SK-N-SH (cell line): ENCODE data around the gene ZNF592. TPM values are rescaled to one million over a fixed set of nuclear protein-coding genes. Genes with fewer than 3 reads are reported as not detected.

Experiments
- CTCF ChIA-PET: fragments of 300-600, 350-600 bp; formaldehyde crosslinking; extraction: SDS; loops from one replicate; lab custom pipeline; 2021; lab: Yijun Ruan, JAX
- POLR2A ChIA-PET: fragments of 350-600 bp; sonication (Branson Sonifier 250); formaldehyde crosslinking; extraction: SDS; loops from one replicate; lab custom pipeline; 2020; ENCODE audit warnings: antibody characterized with exemption, inconsistent platforms; lab: Yijun Ruan, JAX
- DNase-seq: peaks from one replicate; pipeline ENCODE4 v3.0.0; 2012
- H2AFZ ChIP-seq: fragments of 200-600 bp; sonication (generic); 2 replicates; pipeline ENCODE4 v1.8.1; 2016; ENCODE audit warnings: antibody characterized with exemption, mild to moderate bottlenecking, low read depth
- H3F3A ChIP-seq: fragments of 200-600 bp; sonication (generic); replicated peaks from 2 replicates; pipeline ENCODE3; 2016; ENCODE audit warnings: antibody characterized with exemption, mild to moderate bottlenecking; ENCODE audit not compliant: insufficient read depth
- H3K27ac ChIP-seq, 2 experiments: fragments of 200-500 bp in 1 of 2; fragments of 200-600 bp in 1 of 2; sonication (Bioruptor generic) in 1 of 2; sonication (generic), shearing (Covaris generic) in 1 of 2; 2 replicates each; pipeline versions ENCODE4 v1.5.1 to v1.6.1; 2014 to 2016; ENCODE audit warnings: low read depth in 2 of 2, inconsistent platforms in 1 of 2, low read length in 1 of 2, mild to moderate bottlenecking in 1 of 2, mixed read lengths in 1 of 2
- H3K27me3 ChIP-seq: fragments of 200-600 bp; sonication (generic), shearing (Covaris generic); 2 replicates; pipeline ENCODE4 v1.6.1; 2016; ENCODE audit warnings: mixed run types; ENCODE audit not compliant: insufficient read depth
- H3K36me3 ChIP-seq, 2 experiments: fragments of 200-500 bp in 1 of 2; fragments of 200-600 bp in 1 of 2; sonication (Bioruptor generic) in 1 of 2; sonication (generic) in 1 of 2; replicated peaks in 1 of 2; 2 replicates each; pipeline versions ENCODE3 to v1.5.1; 2014 to 2016; ENCODE audit warnings: low read length in 1 of 2, mild to moderate bottlenecking in 1 of 2; ENCODE audit not compliant: insufficient read depth in 2 of 2, control insufficient read depth in 1 of 2
- H3K4me1 ChIP-seq, 2 experiments: fragments of 200-500 bp in 1 of 2; fragments of 200-600 bp in 1 of 2; sonication (Bioruptor generic) in 1 of 2; sonication (generic), shearing (Covaris generic) in 1 of 2; 2 replicates each; pipeline versions ENCODE4 v1.5.1 to v1.6.1; 2014 to 2016; ENCODE audit warnings: low read depth in 1 of 2, low read length in 1 of 2, mixed run types in 1 of 2; ENCODE audit not compliant: insufficient read depth in 2 of 2, control insufficient read depth in 1 of 2
- H3K4me2 ChIP-seq: fragments of 200-600 bp; sonication (generic), shearing (Covaris generic); 2 replicates; pipeline ENCODE4 v1.6.1; 2017; ENCODE audit warnings: mixed run types
- H3K4me3 ChIP-seq, 2 experiments: fragments of 200-500 bp in 1 of 2; fragments of 200-600 bp in 1 of 2; sonication (Bioruptor generic) in 1 of 2; sonication (generic), shearing (Covaris generic) in 1 of 2; 2 replicates each; pipeline versions ENCODE4 v1.5.1 to v1.8.1; 2014 to 2016; ENCODE audit warnings: low read depth in 2 of 2, inconsistent platforms in 1 of 2, low read length in 1 of 2, mild to moderate bottlenecking in 1 of 2, mixed read lengths in 1 of 2, moderate library complexity in 1 of 2
- H3K79me2 ChIP-seq: fragments of 200-600 bp; sonication (generic); 2 replicates; pipeline ENCODE4 v1.8.1; 2017; ENCODE audit warnings: mild to moderate bottlenecking; ENCODE audit not compliant: insufficient read depth
- H3K9ac ChIP-seq: fragments of 200-600 bp; sonication (generic); 2 replicates; pipeline ENCODE4 v1.6.1; 2017; ENCODE audit warnings: mixed run types
- H3K9me2 ChIP-seq: fragments of 200-600 bp; sonication (generic); 2 replicates; pipeline ENCODE4 v1.6.1; 2017; ENCODE audit warnings: mixed run types
- H3K9me3 ChIP-seq: fragments of 200-600 bp; sonication (generic); 2 replicates; pipeline ENCODE4 v1.6.1; 2017; ENCODE audit warnings: mixed run types, mild to moderate bottlenecking, moderate library complexity
- H4K20me1 ChIP-seq: fragments of 200-600 bp; sonication (generic); 2 replicates; pipeline ENCODE4 v1.6.1; 2017; ENCODE audit warnings: mild to moderate bottlenecking, mixed run types; ENCODE audit not compliant: insufficient read depth
- CHD2 ChIP-seq: fragments of 150-350 bp; IDR thresholded peaks from 2 replicates; pipeline ENCODE4 v1.6.1; 2018; ENCODE audit warnings: low read length; ENCODE audit not compliant: partially characterized antibody
- CTCF ChIP-seq: fragments of 200-600 bp; sonication (generic); IDR thresholded peaks from 2 replicates; pipeline ENCODE4 v1.6.1; 2017; ENCODE audit warnings: antibody characterized with exemption, mild to moderate bottlenecking, moderate library complexity
- ELF1 ChIP-seq: IDR thresholded peaks from 2 replicates; pipeline ENCODE4 v1.4.0; 2012
- EP300 ChIP-seq, 2 experiments: IDR thresholded peaks; 2 replicates each; pipeline versions ENCODE4 v1.4.0 to v1.6.1; 2012; ENCODE audit warnings: borderline replicate concordance in 1 of 2, low read depth in 1 of 2, low read length in 1 of 2
- FOSL2 ChIP-seq: IDR thresholded peaks from 2 replicates; pipeline ENCODE4 v1.4.0; 2012; ENCODE audit warnings: low read depth, mild to moderate bottlenecking, moderate library complexity, borderline replicate concordance
- FOXJ3 ChIP-seq: sonication (generic); formaldehyde crosslinking; IDR thresholded peaks from 2 replicates; pipeline ENCODE4 v1.5.1; 2020; ENCODE audit warnings: mild to moderate bottlenecking, missing genetic modification reagents
- GABPA ChIP-seq: IDR thresholded peaks from 2 replicates; pipeline ENCODE4 v1.4.0; 2012; ENCODE audit warnings: low read depth, mild to moderate bottlenecking
- GATA2 ChIP-seq: sonication (generic); formaldehyde crosslinking; IDR thresholded peaks from 2 replicates; pipeline ENCODE4 v1.5.0; 2020; ENCODE audit warnings: mild to moderate bottlenecking, missing genetic modification reagents
- IRF3 ChIP-seq: fragments of 150-350 bp; IDR thresholded peaks from 2 replicates; pipeline ENCODE4 v1.6.1; 2016; ENCODE audit warnings: mild to moderate bottlenecking, low read depth, low read length
- JUND ChIP-seq: IDR thresholded peaks from 2 replicates; pipeline ENCODE4 v1.4.0; 2012
- MAX ChIP-seq: IDR thresholded peaks from 2 replicates; pipeline ENCODE4 v1.4.0; 2012; ENCODE audit warnings: low read depth
- MEF2A ChIP-seq: IDR thresholded peaks from 2 replicates; pipeline ENCODE4 v1.4.0; 2012; ENCODE audit warnings: low read depth, borderline replicate concordance
- RAD21 ChIP-seq: IDR thresholded peaks from 2 replicates; pipeline ENCODE4 v1.6.1; 2012; ENCODE audit warnings: mild to moderate bottlenecking, low read length
- RFX5 ChIP-seq: IDR thresholded peaks from 2 replicates; pipeline ENCODE4 v1.6.1; 2012; ENCODE audit warnings: mild to moderate bottlenecking, improper control_type of control experiment, low read length
- RXRA ChIP-seq: IDR thresholded peaks from 2 replicates; pipeline ENCODE4 v1.4.0; 2012; ENCODE audit warnings: low read depth, mild to moderate bottlenecking, borderline replicate concordance
- SMC3 ChIP-seq: IDR thresholded peaks from 2 replicates; pipeline ENCODE4 v1.6.1; 2012; ENCODE audit warnings: low read depth, low read length, improper control_type of control experiment
- TCF12 ChIP-seq: IDR thresholded peaks from 2 replicates; pipeline ENCODE4 v1.4.0; 2012
- TEAD4 ChIP-seq: IDR thresholded peaks from 2 replicates; pipeline ENCODE4 v1.4.0; 2012; ENCODE audit warnings: mild to moderate bottlenecking, borderline replicate concordance; ENCODE audit not compliant: insufficient read depth
- USF2 ChIP-seq: fragments of 150-350 bp; IDR thresholded peaks from 2 replicates; pipeline ENCODE4 v1.6.1; 2017; ENCODE audit warnings: antibody characterized with exemption, low read length, low read depth, borderline replicate concordance
- WGBS: methylation state at CpG from one replicate; pipeline ENCODE4 v1.1.6; 2017; ENCODE audit warnings: low lambda C conversion rate; 5-methylcytosine and 5-hydroxymethylcytosine counted together
- polyA plus RNA-seq, 3 experiments: library from polyadenylated mRNA; depleted of rRNA; stranded (reverse); fragments of >200 nt; gene quantifications; 2 replicates each; pipeline ENCODE4 v1.2.3, GENCODE V29; 2012

ZNF592 gene
- polyA plus RNA-seq, 1 of the 3 experiments (the other 2 are of a cell fraction), result 8.0 TPM

GRCh38 chr15:84778194-84778593 lies 29.8 kb downstream of the ZNF592 start (continued):
- TF ChIP-seq USF2 (no peak), EP300 (IDR thresholded peaks at IDR 0.05; ENCODE audit: borderline replicate concordance in 1 of 2, low read depth in 1 of 2, low read length in 1 of 2) (no peak), RFX5 (no peak), FOSL2 (no peak), RAD21 (no peak), FOXJ3 (no peak), RXRA (no peak), TCF12 (no peak), SMC3 (no peak)

GRCh38 chr15:84780492-84780891 lies 32.1 kb downstream of the ZNF592 start:
- Histone ChIP-seq H4K20me1 (peaks cover 11% of the 10 kb centered on the region), H3K9me2 (no peaks in the 10 kb centered on the region), H3K9me3 (no peaks in the 10 kb centered on the region), H3F3A (peaks cover 13% of the 10 kb centered on the region), H3K36me3 (peaks cover 41 to 49% of the 10 kb centered on the region in 2 experiments), H3K4me3 (no peak overlapping the region), H3K4me1 (peaks cover 0 to 3% of the 10 kb centered on the region in 2 experiments; a peak in 1 of 4 replicates), H3K9ac (no peak overlapping the region), H3K27me3 (no peaks in the 10 kb centered on the region)
- no peak for DNase-seq
- CTCF ChIA-PET, result interaction anchor here (1.1 kb wide), 1 partner anchor 148 kb away, joined by 3 read pairs; no protein-coding TSS in a partner anchor
- no peak for TF ChIP-seq FOXJ3
- no peak for TF ChIP-seq GATA2 (CRISPR knock-in tag)
- no peak for TF ChIP-seq MAX
- TF ChIP-seq CHD2, result no peak
- no peak for TF ChIP-seq ELF1
- TF ChIP-seq MEF2A, result no peak
- no peak for TF ChIP-seq CTCF
- TF ChIP-seq TCF12, result no peak
- no peak for TF ChIP-seq FOSL2
- TF ChIP-seq RXRA, result no peak
- TF ChIP-seq IRF3, result no peak
- TF ChIP-seq JUND, result no peak
- no peak for TF ChIP-seq GABPA
- TF ChIP-seq USF2, result no peak
- TF ChIP-seq TEAD4, result no peak
- TF ChIP-seq, all 33 proteins: peak for 0
- Histone ChIP-seq H3K4me2 (no peak overlapping the region), H3K79me2 (peaks cover 77% of the 10 kb centered on the region), H2AFZ (no peak overlapping the region), H3K27ac (no peak overlapping the region)
- 98% methylated on average over 3 of the region's 3 CpGs for WGBS
- POLR2A ChIA-PET, result no interaction called here
